Tibial nerve (tissue), 3 donors: ENCODE results near the gene REXO1.

ENCODE experiments used
- CTCF ChIP-seq, 5 experiments: fragments of 200-600 bp in 3 of 5; fragments of 450-650 bp in 2 of 5; sonication (generic) in 3 of 5; IDR thresholded peaks; one replicate each; pipeline ENCODE4 v1.5.1; 2016 to 2019; ENCODE audit warnings: antibody characterized with exemption in 5 of 5, mild to moderate bottlenecking in 3 of 5, moderate library complexity in 2 of 5
- POLR2A ChIP-seq, 2 donors: fragments of 450-650 bp; IDR thresholded peaks; one replicate each; pipeline ENCODE4 v1.6.1; 2017; ENCODE audit warnings: antibody characterized with exemption in 2 of 2, mild to moderate bottlenecking in 2 of 2, moderate library complexity in 2 of 2

- TF ChIP-seq CTCF (IDR thresholded peaks at IDR 0.05) (no peak), POLR2A (IDR thresholded peaks at IDR 0.05) (no peak)
Observed at GRCh38 chr19:1837222-1837565, 11.1 kb downstream of the REXO1 start.
